ENCODE measurements around the gene ZNF174. TPM values are rescaled to one million over a fixed set of nuclear protein-coding genes. Genes with fewer than 3 reads are reported as not detected.

Gene ZNF174
- total RNA-seq, 6 experiments from 2014 or later, result 3.4 to 5.3 (median 4.1) TPM

GRCh38 chr16:3458852-3459361, 57.9 kb downstream of the ZNF174 start:
- ATAC-seq (peak; percentile 65 to 72 (median 68)), DNase-seq (peak in 1 of 3 donors; percentile 69)
- Histone ChIP-seq H3K9me3 (no peaks in the 10 kb centered on the region), H3K27me3 (no peaks in the 10 kb centered on the region), H3K4me1 (peaks cover 0 to 46% (median 14%) of the 10 kb centered on the region in 4 donors), H3K4me3 (peak overlapping the region; percentile 63 to 91 (median 89)), H3K36me3 (no peaks in the 10 kb centered on the region), H3K27ac (peak overlapping the region; percentile 97 to 98 (median 97))
- TF ChIP-seq CTCF (IDR thresholded peaks at IDR 0.05) (no peak), POLR2A (IDR thresholded peaks at IDR 0.05) (peak; percentile 89)
- intact Hi-C loops (cut with DNase I), result no loop called here
- 0% methylated on average over 10 of the region's 10 CpGs for WGBS (ENCODE audit: insufficient coverage, low coverage, low lambda C conversion rate, missing lambda C conversion rate)

Other genes starting within 250 kb of the ZNF174 start
- not detected for gene OR1F1, start 213.0 kb upstream of the ZNF174 start, total RNA-seq
- gene ZNF200, start 166.1 kb upstream of the ZNF174 start, total RNA-seq, result 1 to 10 TPM; 1.9 to 4.8 (median 3.5) TPM
- 1 to 10 TPM in 3 of 6 experiments, under 1 TPM in 3; 0.66 to 1.7 (median 1.0) TPM for gene MEFV, start 144.6 kb upstream of the ZNF174 start, total RNA-seq
- gene ZNF263, start 117.7 kb upstream of the ZNF174 start, total RNA-seq, result 10 to 100 TPM in 5 of 6 experiments, 1 to 10 TPM in 1; 7.1 to 13.9 (median 11.0) TPM
- 1 to 10 TPM in 4 of 6 experiments, under 1 TPM in 2; 0.56 to 1.9 (median 1.7) TPM for gene TIGD7, start 95.8 kb upstream of the ZNF174 start, total RNA-seq
- 10 to 100 TPM in 4 of 6 experiments, 1 to 10 TPM in 2; 7.5 to 11.5 (median 10.5) TPM for gene ZNF75A, start 95.7 kb upstream of the ZNF174 start, total RNA-seq
- under 1 TPM in 1 of 6 experiments, not detected in 5; 0.49 TPM for gene OR2C1, start 45.3 kb upstream of the ZNF174 start, total RNA-seq
- 1 to 10 TPM; 5.0 to 7.5 (median 5.6) TPM for gene ZSCAN32, start 211 bp upstream of the ZNF174 start, total RNA-seq
- gene ZNF597, start 42.3 kb downstream of the ZNF174 start, total RNA-seq, result 1 to 10 TPM in 3 of 6 experiments, under 1 TPM in 3; 0.86 to 1.7 (median 1.1) TPM
- 10 to 100 TPM; 25.0 to 46.6 (median 30.8) TPM for gene NAA60, start 42.5 kb downstream of the ZNF174 start, total RNA-seq
- not detected for gene C16orf90, start 94.3 kb downstream of the ZNF174 start, total RNA-seq
- gene CLUAP1, start 99.8 kb downstream of the ZNF174 start, total RNA-seq, result 1 to 10 TPM; 3.8 to 9.8 (median 6.6) TPM
- 1 to 10 TPM in 1 of 6 experiments, under 1 TPM in 5; 0.53 to 1.2 (median 0.64) TPM for gene NLRC3, start 176.2 kb downstream of the ZNF174 start, total RNA-seq
- gene SLX4, start 210.4 kb downstream of the ZNF174 start, total RNA-seq, result 1 to 10 TPM; 1.8 to 2.9 (median 2.2) TPM